DOHH2 (cell line): ENCODE measurements around the gene MRPL48.

Source experiments
- H3F3A ChIP-seq: fragments of 200-600 bp; sonication (generic), shearing (Covaris generic); 2 replicates; pipeline ENCODE4 v1.6.0; 2016; ENCODE audit warnings: antibody characterized with exemption, mild to moderate bottlenecking; ENCODE audit not compliant: control insufficient read depth, insufficient read depth
- H3K27ac ChIP-seq: fragments of 200-600 bp; sonication (generic); 2 replicates; pipeline ENCODE4 v1.5.1; 2014; ENCODE audit warnings: low read depth, mild to moderate bottlenecking, low read length, moderate library complexity
- H3K27me3 ChIP-seq: fragments of 200-600 bp; sonication (generic); 2 replicates; pipeline ENCODE4 v1.6.1; 2014; ENCODE audit warnings: mild to moderate bottlenecking, low read length, mixed read lengths; ENCODE audit not compliant: control insufficient read depth
- H3K36me3 ChIP-seq: fragments of 200-600 bp; sonication (generic); 2 replicates; pipeline ENCODE4 v1.6.1; 2014; ENCODE audit warnings: mild to moderate bottlenecking, low read length, moderate library complexity, mixed read lengths; ENCODE audit not compliant: control insufficient read depth
- H3K4me1 ChIP-seq: fragments of 200-600 bp; sonication (generic); 2 replicates; pipeline ENCODE4 v1.6.1; 2014; ENCODE audit warnings: mild to moderate bottlenecking, low read length, mixed read lengths; ENCODE audit not compliant: control insufficient read depth
- H3K4me2 ChIP-seq: fragments of 200-600 bp; sonication (generic); 2 replicates; pipeline ENCODE4 v1.6.0; 2014; ENCODE audit warnings: mild to moderate bottlenecking, low read length, moderate library complexity
- H3K4me3 ChIP-seq: fragments of 200-600 bp; sonication (generic); 2 replicates; pipeline ENCODE4 v1.5.1; 2014; ENCODE audit warnings: mild to moderate bottlenecking, low read length, mixed read lengths
- H3K79me2 ChIP-seq: fragments of 200-600 bp; sonication (generic); 2 replicates; pipeline ENCODE4 v1.6.1; 2014; ENCODE audit warnings: mild to moderate bottlenecking, low read length, mixed read lengths; ENCODE audit not compliant: control insufficient read depth
- H3K9me2 ChIP-seq: fragments of 200-600 bp; sonication (generic); replicated peaks from 2 replicates; pipeline ENCODE4 v1.6.1; 2014; ENCODE audit warnings: mild to moderate bottlenecking, low read length, mixed read lengths; ENCODE audit not compliant: control insufficient read depth
- H3K9me3 ChIP-seq: fragments of 200-600 bp; sonication (generic); 2 replicates; pipeline ENCODE4 v1.6.1; 2014; ENCODE audit warnings: antibody characterized with exemption, low read length, mixed read lengths; ENCODE audit not compliant: control insufficient read depth, insufficient read depth
- H4K20me1 ChIP-seq: fragments of 200-600 bp; sonication (generic); 2 replicates; pipeline ENCODE4 v1.6.0; 2014; ENCODE audit warnings: low read depth, mild to moderate bottlenecking, antibody characterized with exemption, low read length, moderate library complexity; ENCODE audit not compliant: control insufficient read depth, insufficient read depth
- EZH2phosphoT487 ChIP-seq: fragments of 200-600 bp; sonication (generic); IDR thresholded peaks from 2 replicates; pipeline ENCODE4 v1.6.1; 2017; ENCODE audit warnings: borderline replicate concordance, mild to moderate bottlenecking, antibody characterized with exemption, low read length, moderate library complexity, mixed read lengths
- TF ChIP-seq, protein P1 (sequence below): fragments of 200-600 bp; sonication (generic); IDR thresholded peaks from one replicate; pipeline ENCODE4 v1.5.1; 2014; ENCODE audit warnings: antibody characterized with exemption, mild to moderate bottlenecking, low read depth, low read length; ENCODE audit not compliant: poor library complexity, severe bottlenecking

The MRPL48 gene

GRCh38 chr11:73914284-73914683 is 126.6 kb downstream of the MRPL48 start:
- Histone ChIP-seq H3F3A (0 out of 2 replicates have a peak, but pooled peaks cover 4% of the 10 kb centered on the region), H3K9me3 (no peaks in the 10 kb centered on the region), H3K4me3 (no peak overlapping the region), H3K9me2 (no peaks in the 10 kb centered on the region), H3K27me3 (no peaks in the 10 kb centered on the region), H3K4me2 (no peak overlapping the region), H3K27ac (no peak overlapping the region), H3K79me2 (no peaks in the 10 kb centered on the region), H3K4me1 (no peaks in the 10 kb centered on the region), H3K36me3 (peaks cover 58% of the 10 kb centered on the region), H4K20me1 (no peaks in the 10 kb centered on the region)
- TF ChIP-seq, protein P1, sequence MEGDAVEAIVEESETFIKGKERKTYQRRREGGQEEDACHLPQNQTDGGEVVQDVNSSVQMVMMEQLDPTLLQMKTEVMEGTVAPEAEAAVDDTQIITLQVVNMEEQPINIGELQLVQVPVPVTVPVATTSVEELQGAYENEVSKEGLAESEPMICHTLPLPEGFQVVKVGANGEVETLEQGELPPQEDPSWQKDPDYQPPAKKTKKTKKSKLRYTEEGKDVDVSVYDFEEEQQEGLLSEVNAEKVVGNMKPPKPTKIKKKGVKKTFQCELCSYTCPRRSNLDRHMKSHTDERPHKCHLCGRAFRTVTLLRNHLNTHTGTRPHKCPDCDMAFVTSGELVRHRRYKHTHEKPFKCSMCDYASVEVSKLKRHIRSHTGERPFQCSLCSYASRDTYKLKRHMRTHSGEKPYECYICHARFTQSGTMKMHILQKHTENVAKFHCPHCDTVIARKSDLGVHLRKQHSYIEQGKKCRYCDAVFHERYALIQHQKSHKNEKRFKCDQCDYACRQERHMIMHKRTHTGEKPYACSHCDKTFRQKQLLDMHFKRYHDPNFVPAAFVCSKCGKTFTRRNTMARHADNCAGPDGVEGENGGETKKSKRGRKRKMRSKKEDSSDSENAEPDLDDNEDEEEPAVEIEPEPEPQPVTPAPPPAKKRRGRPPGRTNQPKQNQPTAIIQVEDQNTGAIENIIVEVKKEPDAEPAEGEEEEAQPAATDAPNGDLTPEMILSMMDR, result no peak
- TF ChIP-seq EZH2phosphoT487, result no peak
